ENCODE results near the gene CLCN3. TPM values are rescaled to one million over a fixed set of nuclear protein-coding genes. Genes with fewer than 3 reads are reported as not detected.
"Not testable (repeated sequence)": the region's sequence is repeated elsewhere in the genome, so short reads cannot be mapped to it uniquely, and the experiment has no call there.

CLCN3 gene
- total RNA-seq, 1 experiment from 2014 or later, result 38.3 TPM

- H3K36me3 ChIP-seq (ENCODE audit: control insufficient read depth, insufficient read depth, low read length), result no peaks in the 10 kb centered on the region
- in situ Hi-C loops (cut with HindIII; ENCODE audit: low pct_unique_long_range_greater_than_20kb, low sequenced_read_pairs), result no loop called here
- H3K9me3 ChIP-seq (ENCODE audit: control insufficient read depth, insufficient read depth, low read depth, low read length), result no peaks in the 10 kb centered on the region
- intact Hi-C loops (cut with micrococcal nuclease; ENCODE audit: unreplicated experiment), result no loop called here
- H3K27ac ChIP-seq (ENCODE audit: low read length), result no peak overlapping the region
- POLR2A ChIA-PET, result no interaction called here
- BruUV-seq (replicated peaks), result no TSS peak
- no peak for ATAC-seq
- TF ChIP-seq TCF7L2 (IDR thresholded peaks at IDR 0.05; ENCODE audit: low read depth, low read length) (no peak), CTCF (IDR thresholded peaks at IDR 0.05) (no peak)
- H3K4me3 ChIP-seq (ENCODE audit: low read depth in 2 of 2, low read length in 2 of 2), result no peak overlapping the region
- no peaks in the 10 kb centered on the region for H3K27me3 ChIP-seq (ENCODE audit: control insufficient read depth, insufficient read depth, low read length)
- CTCF ChIA-PET, result no interaction called here
- DNase-seq (ENCODE audit: low read depth, low spot score), result no peak
- no peaks in the 10 kb centered on the region for H3K4me1 ChIP-seq (ENCODE audit: control insufficient read depth, insufficient read depth, low read length)
Observed at GRCh38 chr4:169770416-169770815, 150.0 kb downstream of the CLCN3 start.

- in situ Hi-C loops (cut with HindIII; ENCODE audit: low pct_unique_long_range_greater_than_20kb, low sequenced_read_pairs); CTCF ChIA-PET; POLR2A ChIA-PET; H3K36me3 ChIP-seq (ENCODE audit: control insufficient read depth, insufficient read depth, low read length); intact Hi-C loops (cut with micrococcal nuclease; ENCODE audit: unreplicated experiment); H3K27ac ChIP-seq (ENCODE audit: low read length); H3K9me3 ChIP-seq (ENCODE audit: control insufficient read depth, insufficient read depth, low read depth, low read length); H3K4me3 ChIP-seq (ENCODE audit: low read depth in 2 of 2, low read length in 2 of 2); ATAC-seq; BruUV-seq (replicated peaks); H3K4me1 ChIP-seq (ENCODE audit: control insufficient read depth, insufficient read depth, low read length); H3K27me3 ChIP-seq (ENCODE audit: control insufficient read depth, insufficient read depth, low read length); DNase-seq (ENCODE audit: low read depth, low spot score): not testable (repeated sequence)
Observed at GRCh38 chr4:169771556-169772080, 151.2 kb downstream of the CLCN3 start.

Other genes starting within 250 kb of the CLCN3 start
- 9.2 TPM for gene NEK1, start 8.0 kb upstream of the CLCN3 start, total RNA-seq (2021; ENCODE audit: unreplicated experiment)
- 21.4 TPM for gene HPF1, start 137.4 kb downstream of the CLCN3 start, total RNA-seq (2021; ENCODE audit: unreplicated experiment)

Measured in Panc1 (cell line).